Activated CD8-positive, alpha-beta T cell treated with anti-CD3 and anti-CD28 coated beads, Interleukin-2, amount 10 ng/mL, durations not matched to agents 7 days and 5 days (primary cell): Measurements from ENCODE around the gene KRT7. TPM values are rescaled to one million over a fixed set of nuclear protein-coding genes. Genes with fewer than 3 reads are reported as not detected.

ENCODE experiments used
- ATAC-seq: fragments of 150-1000 bp; cut with Tn5 transposase; one replicate; pipeline ENCODE4 v1.10.0; 2021; ENCODE audit warnings: moderate library complexity
- CTCF ChIA-PET: fragments of 350-600 bp; sonication (Branson Sonifier 250); formaldehyde crosslinking; loops from one replicate; lab custom pipeline; 2021; ENCODE audit warnings: antibody characterized with exemption; lab: Charles Lee
- POLR2A ChIA-PET: fragments of 350-600 bp; sonication (Branson Sonifier 250); formaldehyde crosslinking; loops from one replicate; lab custom pipeline; 2021; ENCODE audit warnings: antibody characterized with exemption; lab: Charles Lee
- DNase-seq: peaks from one replicate; pipeline ENCODE4 v3.0.0-alpha.2; 2020
- H3K27ac Mint-ChIP-seq: one replicate; pipeline ENCODE4 v1.8.0; 2021; ENCODE audit warnings: mild to moderate bottlenecking, mixed read lengths
- H3K27me3 Mint-ChIP-seq: one replicate; pipeline ENCODE4 v1.8.0; 2021; ENCODE audit warnings: low read depth, mixed read lengths
- H3K36me3 Mint-ChIP-seq: one replicate; pipeline ENCODE4 v1.8.0; 2021; ENCODE audit warnings: low read depth, mixed read lengths
- H3K4me1 Mint-ChIP-seq: one replicate; pipeline ENCODE4 v1.8.0; 2021; ENCODE audit warnings: low read depth, mixed read lengths
- H3K4me3 Mint-ChIP-seq: one replicate; pipeline ENCODE4 v1.8.0; 2021; ENCODE audit warnings: mild to moderate bottlenecking, mixed read lengths
- H3K9me3 Mint-ChIP-seq: one replicate; pipeline ENCODE4 v1.8.0; 2022; ENCODE audit warnings: mixed read lengths; ENCODE audit not compliant: insufficient read depth
- total RNA-seq, 2 experiments: library from RNA; stranded (reverse); gene quantifications; one replicate each; pipeline ENCODE4 v1.2.3, GENCODE V29; 2021

Gene KRT7
- total RNA-seq, 2 experiments from 2014 or later = 14.4 to 14.7 TPM

- Mint-ChIP-seq H3K36me3 (no peaks in the 10 kb centered on the region), H3K9me3 (no peaks in the 10 kb centered on the region), H3K4me1 (no peaks in the 10 kb centered on the region), H3K27ac (no peak overlapping the region), H3K4me3 (no peak overlapping the region), H3K27me3 (peaks cover 8% of the 10 kb centered on the region)
- DNase-seq = no peak
- ATAC-seq = no peak
- CTCF ChIA-PET = interaction anchor here (1.0 kb wide), 1 partner anchor 13 kb away, joined by 3 read pairs; no protein-coding TSS in a partner anchor
- POLR2A ChIA-PET = no interaction called here
Measured at GRCh38 chr12:52200781-52201450, 32.1 kb upstream of the KRT7 start.

- CTCF ChIA-PET = interaction anchor here (1.0 kb wide), 1 partner anchor 12 kb away, joined by 3 read pairs; no protein-coding TSS in a partner anchor
- Mint-ChIP-seq H3K36me3 (no peaks in the 10 kb centered on the region), H3K27me3 (peaks cover 10% of the 10 kb centered on the region), H3K9me3 (no peaks in the 10 kb centered on the region), H3K27ac (no peak overlapping the region), H3K4me1 (no peaks in the 10 kb centered on the region), H3K4me3 (no peak overlapping the region)
- ATAC-seq (no peak), DNase-seq (no peak)
- POLR2A ChIA-PET = no interaction called here
Measured at GRCh38 chr12:52201451-52201839, 31.6 kb upstream of the KRT7 start.

- ChIA-PET POLR2A (no interaction called here), CTCF (no interaction called here)
- DNase-seq (no peak), ATAC-seq (no peak)
- Mint-ChIP-seq H3K27ac (no peak overlapping the region), H3K4me1 (no peaks in the 10 kb centered on the region), H3K36me3 (no peaks in the 10 kb centered on the region), H3K27me3 (peaks cover 14% of the 10 kb centered on the region), H3K9me3 (no peaks in the 10 kb centered on the region), H3K4me3 (no peak overlapping the region)
Measured at GRCh38 chr12:52202361-52203078, 30.5 kb upstream of the KRT7 start.

GRCh38 chr12:52203079-52203921 lies 29.7 kb upstream of the KRT7 start:
- ATAC-seq (no peak), DNase-seq (peak; percentile 26)
- Mint-ChIP-seq H3K27ac (no peak overlapping the region), H3K27me3 (peaks cover 14% of the 10 kb centered on the region), H3K4me1 (no peaks in the 10 kb centered on the region), H3K9me3 (no peaks in the 10 kb centered on the region), H3K36me3 (no peaks in the 10 kb centered on the region), H3K4me3 (no peak overlapping the region)
- POLR2A ChIA-PET = no interaction called here
- CTCF ChIA-PET = no interaction called here

GRCh38 chr12:52204095-52204930 lies 28.7 kb upstream of the KRT7 start:
- H3K4me3 Mint-ChIP-seq = no peak overlapping the region
- ChIA-PET POLR2A (no interaction called here), CTCF (no interaction called here)
- no peak for ATAC-seq
- no peak for DNase-seq
- H3K36me3 Mint-ChIP-seq = no peaks in the 10 kb centered on the region
- H3K27ac Mint-ChIP-seq = no peak overlapping the region
- no peaks in the 10 kb centered on the region for H3K4me1 Mint-ChIP-seq
- H3K9me3 Mint-ChIP-seq = no peaks in the 10 kb centered on the region
- H3K27me3 Mint-ChIP-seq = peaks cover 20% of the 10 kb centered on the region

- H3K36me3 Mint-ChIP-seq = no peaks in the 10 kb centered on the region
- ATAC-seq = no peak
- H3K9me3 Mint-ChIP-seq = no peaks in the 10 kb centered on the region
- H3K27me3 Mint-ChIP-seq = peaks cover 24% of the 10 kb centered on the region
- ChIA-PET POLR2A (no interaction called here), CTCF (no interaction called here)
- no peak overlapping the region for H3K27ac Mint-ChIP-seq
- H3K4me3 Mint-ChIP-seq = no peak overlapping the region
- no peak for DNase-seq
- H3K4me1 Mint-ChIP-seq = no peaks in the 10 kb centered on the region
Measured at GRCh38 chr12:52204931-52205505, 28.0 kb upstream of the KRT7 start.

- ChIA-PET POLR2A (no interaction called here), CTCF (no interaction called here)
- no peak for DNase-seq
- Mint-ChIP-seq H3K27ac (peak overlapping the region; percentile 9), H3K27me3 (peaks cover 24% of the 10 kb centered on the region), H3K36me3 (no peaks in the 10 kb centered on the region), H3K9me3 (no peaks in the 10 kb centered on the region), H3K4me3 (no peak overlapping the region), H3K4me1 (no peaks in the 10 kb centered on the region)
- ATAC-seq = no peak
Measured at GRCh38 chr12:52205612-52206303, 27.3 kb upstream of the KRT7 start.

GRCh38 chr12:52206304-52207040 lies 26.6 kb upstream of the KRT7 start:
- ATAC-seq (no peak), DNase-seq (no peak)
- ChIA-PET CTCF (no interaction called here), POLR2A (interaction anchor here (1.3 kb wide), 1 partner anchor 30 kb away, joined by 3 read pairs; no protein-coding TSS in a partner anchor)
- no peaks in the 10 kb centered on the region for H3K4me1 Mint-ChIP-seq
- H3K4me3 Mint-ChIP-seq = no peak overlapping the region
- H3K36me3 Mint-ChIP-seq = no peaks in the 10 kb centered on the region
- H3K9me3 Mint-ChIP-seq = no peaks in the 10 kb centered on the region
- H3K27ac Mint-ChIP-seq = peak overlapping the region; percentile 9
- H3K27me3 Mint-ChIP-seq = peaks cover 27% of the 10 kb centered on the region

GRCh38 chr12:52207106-52207505 lies 25.9 kb upstream of the KRT7 start:
- no peak for ATAC-seq
- no peak for DNase-seq
- H3K4me1 Mint-ChIP-seq = no peaks in the 10 kb centered on the region
- ChIA-PET POLR2A (interaction anchor here (1.3 kb wide), 1 partner anchor 31 kb away, joined by 3 read pairs; no protein-coding TSS in a partner anchor), CTCF (no interaction called here)
- H3K4me3 Mint-ChIP-seq = no peak overlapping the region
- no peaks in the 10 kb centered on the region for H3K36me3 Mint-ChIP-seq
- peaks cover 27% of the 10 kb centered on the region for H3K27me3 Mint-ChIP-seq
- no peak overlapping the region for H3K27ac Mint-ChIP-seq
- H3K9me3 Mint-ChIP-seq = no peaks in the 10 kb centered on the region

GRCh38 chr12:52207895-52208294 lies 25.1 kb upstream of the KRT7 start:
- peaks cover 25% of the 10 kb centered on the region for H3K27me3 Mint-ChIP-seq
- H3K9me3 Mint-ChIP-seq = no peaks in the 10 kb centered on the region
- no peak overlapping the region for H3K27ac Mint-ChIP-seq
- H3K4me3 Mint-ChIP-seq = no peak overlapping the region
- ChIA-PET POLR2A (interaction anchor here (1.3 kb wide), 1 partner anchor 32 kb away, joined by 3 read pairs; no protein-coding TSS in a partner anchor), CTCF (interaction anchor here (1.1 to 1.9 kb wide), 3 partner anchors 14 to 120 kb away, joined by 3 to 7 read pairs (median 6); no protein-coding TSS in a partner anchor)
- ATAC-seq = no peak
- no peaks in the 10 kb centered on the region for H3K36me3 Mint-ChIP-seq
- no peaks in the 10 kb centered on the region for H3K4me1 Mint-ChIP-seq
- no peak for DNase-seq
